WTC11 (cell line): Measurements from ENCODE around the gene GPR65. TPM values are rescaled to one million over a fixed set of nuclear protein-coding genes. Genes with fewer than 3 reads are reported as not detected.

Experiments
- ATAC-seq: fragments of 200-7000 bp; cut with Tn5 transposase; 2 replicates; pipeline ENCODE4 v1.10.0; 2021; ENCODE audit warnings: mild to moderate bottlenecking, moderate library complexity
- CTCF ChIA-PET: fragments of 300-600 bp; sonication (Branson Sonifier 250); formaldehyde crosslinking; loops from one replicate; lab custom pipeline; 2021; ENCODE audit warnings: antibody characterized with exemption; lab: Charles Lee
- POLR2A ChIA-PET: fragments of 350-600 bp; sonication (Branson Sonifier 250); formaldehyde crosslinking; loops from one replicate; lab custom pipeline; 2021; ENCODE audit warnings: antibody characterized with exemption; lab: Charles Lee
- DNase-seq: peaks from one replicate; pipeline ENCODE4 v3.0.0; 2021; ENCODE audit warnings: low spot score
- H3K27ac Mint-ChIP-seq: 2 replicates; pipeline ENCODE4 v1.8.0; 2021; ENCODE audit warnings: mixed read lengths
- H3K27me3 Mint-ChIP-seq: 2 replicates; pipeline ENCODE4 v1.8.0; 2021; ENCODE audit warnings: low read depth, mild to moderate bottlenecking, moderate library complexity, mixed read lengths
- H3K36me3 Mint-ChIP-seq: 2 replicates; pipeline ENCODE4 v1.8.0; 2021; ENCODE audit warnings: mixed read lengths
- H3K4me1 Mint-ChIP-seq: 2 replicates; pipeline ENCODE4 v1.8.0; 2022; ENCODE audit warnings: mixed read lengths
- H3K4me3 Mint-ChIP-seq: 2 replicates; pipeline ENCODE4 v1.8.0; 2021; ENCODE audit warnings: mild to moderate bottlenecking, moderate library complexity, mixed read lengths
- H3K9me3 Mint-ChIP-seq: 2 replicates; pipeline ENCODE4 v1.8.0; 2021; ENCODE audit warnings: mixed read lengths
- ATF1 ChIP-seq: sonication (generic); formaldehyde crosslinking; IDR thresholded peaks from 2 replicates; pipeline ENCODE4 v1.8.1; 2023; ENCODE audit warnings: mild to moderate bottlenecking, moderate library complexity, missing genetic modification reagents
- CREB1 ChIP-seq: sonication (generic); formaldehyde crosslinking; IDR thresholded peaks from 2 replicates; pipeline ENCODE4 v1.8.0; 2023; ENCODE audit warnings: mild to moderate bottlenecking, missing genetic modification reagents
- E2F5 ChIP-seq: sonication (generic); formaldehyde crosslinking; IDR thresholded peaks from 2 replicates; pipeline ENCODE4 v1.8.1; 2022; ENCODE audit warnings: mild to moderate bottlenecking, moderate library complexity, missing genetic modification reagents
- HMGA2 ChIP-seq: fragments of 250-450 bp; sonication (Bioruptor Pico); IDR thresholded peaks from 2 replicates; pipeline ENCODE4 v1.4.0; 2021; ENCODE audit warnings: mild to moderate bottlenecking, moderate library complexity
- NFE2L1 ChIP-seq: sonication (generic); formaldehyde crosslinking; IDR thresholded peaks from 2 replicates; pipeline ENCODE4 v1.8.1; 2023; ENCODE audit warnings: missing genetic modification reagents
- NR3C1 ChIP-seq: sonication (generic); formaldehyde crosslinking; conservative IDR thresholded peaks from 2 replicates; pipeline ENCODE4 v1.8.1; 2023; ENCODE audit warnings: low read depth, mild to moderate bottlenecking, missing genetic modification reagents
- OVOL2 ChIP-seq: fragments of 250-450 bp; sonication (Bioruptor Pico); IDR thresholded peaks from 2 replicates; pipeline ENCODE4 v1.9.0; 2021; ENCODE audit warnings: mild to moderate bottlenecking, borderline replicate concordance
- RELA ChIP-seq: sonication (generic); formaldehyde crosslinking; IDR thresholded peaks from 2 replicates; pipeline ENCODE4 v1.8.1; 2022; ENCODE audit warnings: missing genetic modification reagents, mild to moderate bottlenecking, borderline replicate concordance
- SMAD4 ChIP-seq: sonication (generic); formaldehyde crosslinking; IDR thresholded peaks from 2 replicates; pipeline ENCODE4 v1.8.0; 2022; ENCODE audit warnings: mild to moderate bottlenecking, missing genetic modification reagents
- TCF7 ChIP-seq: sonication (generic); formaldehyde crosslinking; IDR thresholded peaks from 2 replicates; pipeline ENCODE4 v1.8.0; 2022; ENCODE audit warnings: mild to moderate bottlenecking, low read depth, missing genetic modification reagents, moderate library complexity
- ZNF281 ChIP-seq: sonication (generic); formaldehyde crosslinking; IDR thresholded peaks from 2 replicates; pipeline ENCODE4 v1.8.0; 2023; ENCODE audit warnings: mild to moderate bottlenecking, missing genetic modification reagents
- total RNA-seq: library from RNA; stranded (reverse); gene quantifications from 3 replicates; pipeline ENCODE4 v1.2.3, GENCODE V29; 2021
- TF ChIP-seq, protein P1 (sequence below): sonication (generic); formaldehyde crosslinking; IDR thresholded peaks from 2 replicates; pipeline ENCODE4 v1.8.1; 2022; ENCODE audit warnings: missing genetic modification reagents, borderline replicate concordance
- TF ChIP-seq, protein P2 (sequence below): sonication (generic); formaldehyde crosslinking; IDR thresholded peaks from 2 replicates; pipeline ENCODE4 v1.8.1; 2023; ENCODE audit warnings: mild to moderate bottlenecking, missing genetic modification reagents
- TF ChIP-seq, protein P3 (sequence below): sonication (generic); formaldehyde crosslinking; IDR thresholded peaks from 2 replicates; pipeline ENCODE4 v1.8.1; 2023; ENCODE audit warnings: mild to moderate bottlenecking, missing genetic modification reagents, moderate library complexity
- TF ChIP-seq, protein P4 (sequence below): sonication (generic); formaldehyde crosslinking; IDR thresholded peaks from 2 replicates; pipeline ENCODE4 v1.8.1; 2023; ENCODE audit warnings: mild to moderate bottlenecking, moderate library complexity, missing genetic modification reagents

The GPR65 gene
- total RNA-seq, 1 experiment from 2014 or later: not detected

GRCh38 chr14:87992718-87993628 lies 12.0 kb upstream of the GPR65 start, which contains the start of gene GALC (continued):
- 0 out of 2 replicates have a peak, but pooled peaks have one; percentile 54 for TF ChIP-seq RELA
- TF ChIP-seq NFE2L1 (CRISPR knock-in tag): no peak
- TF ChIP-seq, protein P1, sequence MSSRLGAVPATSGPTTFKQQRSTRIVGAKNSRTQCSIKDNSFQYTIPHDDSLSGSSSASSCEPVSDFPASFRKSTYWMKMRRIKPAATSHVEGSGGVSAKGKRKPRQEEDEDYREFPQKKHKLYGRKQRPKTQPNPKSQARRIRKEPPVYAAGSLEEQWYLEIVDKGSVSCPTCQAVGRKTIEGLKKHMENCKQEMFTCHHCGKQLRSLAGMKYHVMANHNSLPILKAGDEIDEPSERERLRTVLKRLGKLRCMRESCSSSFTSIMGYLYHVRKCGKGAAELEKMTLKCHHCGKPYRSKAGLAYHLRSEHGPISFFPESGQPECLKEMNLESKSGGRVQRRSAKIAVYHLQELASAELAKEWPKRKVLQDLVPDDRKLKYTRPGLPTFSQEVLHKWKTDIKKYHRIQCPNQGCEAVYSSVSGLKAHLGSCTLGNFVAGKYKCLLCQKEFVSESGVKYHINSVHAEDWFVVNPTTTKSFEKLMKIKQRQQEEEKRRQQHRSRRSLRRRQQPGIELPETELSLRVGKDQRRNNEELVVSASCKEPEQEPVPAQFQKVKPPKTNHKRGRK (CRISPR knock-in tag): no peak
- no peak for TF ChIP-seq ATF1
- TF ChIP-seq TCF7 (CRISPR knock-in tag): 0 out of 2 replicates have a peak, but pooled peaks have one; percentile 22
- TF ChIP-seq, protein P2, sequence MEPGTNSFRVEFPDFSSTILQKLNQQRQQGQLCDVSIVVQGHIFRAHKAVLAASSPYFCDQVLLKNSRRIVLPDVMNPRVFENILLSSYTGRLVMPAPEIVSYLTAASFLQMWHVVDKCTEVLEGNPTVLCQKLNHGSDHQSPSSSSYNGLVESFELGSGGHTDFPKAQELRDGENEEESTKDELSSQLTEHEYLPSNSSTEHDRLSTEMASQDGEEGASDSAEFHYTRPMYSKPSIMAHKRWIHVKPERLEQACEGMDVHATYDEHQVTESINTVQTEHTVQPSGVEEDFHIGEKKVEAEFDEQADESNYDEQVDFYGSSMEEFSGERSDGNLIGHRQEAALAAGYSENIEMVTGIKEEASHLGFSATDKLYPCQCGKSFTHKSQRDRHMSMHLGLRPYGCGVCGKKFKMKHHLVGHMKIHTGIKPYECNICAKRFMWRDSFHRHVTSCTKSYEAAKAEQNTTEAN (CRISPR knock-in tag): no peak
- TF ChIP-seq HMGA2: no peak
- TF ChIP-seq CREB1 (CRISPR knock-in tag): no peak
- TF ChIP-seq ZNF281 (CRISPR knock-in tag): no peak
- TF ChIP-seq, protein P3, sequence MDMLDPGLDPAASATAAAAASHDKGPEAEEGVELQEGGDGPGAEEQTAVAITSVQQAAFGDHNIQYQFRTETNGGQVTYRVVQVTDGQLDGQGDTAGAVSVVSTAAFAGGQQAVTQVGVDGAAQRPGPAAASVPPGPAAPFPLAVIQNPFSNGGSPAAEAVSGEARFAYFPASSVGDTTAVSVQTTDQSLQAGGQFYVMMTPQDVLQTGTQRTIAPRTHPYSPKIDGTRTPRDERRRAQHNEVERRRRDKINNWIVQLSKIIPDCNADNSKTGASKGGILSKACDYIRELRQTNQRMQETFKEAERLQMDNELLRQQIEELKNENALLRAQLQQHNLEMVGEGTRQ (CRISPR knock-in tag): peak; percentile 97
- TF ChIP-seq SMAD4 (CRISPR knock-in tag): no peak
- TF ChIP-seq, all 79 proteins: peak for 26

GRCh38 chr14:87994974-87995373 lies 10.0 kb upstream of the GPR65 start:
- Mint-ChIP-seq H3K4me1 (peaks cover 25% of the 10 kb centered on the region), H3K4me3 (no peak overlapping the region), H3K36me3 (no peaks in the 10 kb centered on the region), H3K27me3 (no peaks in the 10 kb centered on the region; the same call in 1 of the 2 replicates), H3K27ac (no peak overlapping the region), H3K9me3 (no peaks in the 10 kb centered on the region)
- no peak for DNase-seq
- TF ChIP-seq CREB1 (CRISPR knock-in tag) (no peak), NR3C1 (CRISPR knock-in tag) (no peak), OVOL2 (CRISPR knock-in tag) (no peak), E2F5 (no peak)
- TF ChIP-seq, protein P4, sequence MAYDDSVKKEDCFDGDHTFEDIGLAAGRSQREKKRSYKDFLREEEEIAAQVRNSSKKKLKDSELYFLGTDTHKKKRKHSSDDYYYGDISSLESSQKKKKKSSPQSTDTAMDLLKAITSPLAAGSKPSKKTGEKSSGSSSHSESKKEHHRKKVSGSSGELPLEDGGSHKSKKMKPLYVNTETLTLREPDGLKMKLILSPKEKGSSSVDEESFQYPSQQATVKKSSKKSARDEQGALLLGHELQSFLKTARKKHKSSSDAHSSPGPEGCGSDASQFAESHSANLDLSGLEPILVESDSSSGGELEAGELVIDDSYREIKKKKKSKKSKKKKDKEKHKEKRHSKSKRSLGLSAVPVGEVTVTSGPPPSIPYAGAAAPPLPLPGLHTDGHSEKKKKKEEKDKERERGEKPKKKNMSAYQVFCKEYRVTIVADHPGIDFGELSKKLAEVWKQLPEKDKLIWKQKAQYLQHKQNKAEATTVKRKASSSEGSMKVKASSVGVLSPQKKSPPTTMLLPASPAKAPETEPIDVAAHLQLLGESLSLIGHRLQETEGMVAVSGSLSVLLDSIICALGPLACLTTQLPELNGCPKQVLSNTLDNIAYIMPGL: no peak
- ATAC-seq: no peak
- CTCF ChIA-PET: no interaction called here
- POLR2A ChIA-PET: no interaction called here
